CD14-positive monocyte (primary cell): ENCODE data around the gene XRN1. TPM values are rescaled to one million over a fixed set of nuclear protein-coding genes. Genes with fewer than 3 reads are reported as not detected.
A peak's percentile ranks its signal among the peaks of the same experiment; 100 is the strongest.

Source experiments
- DNase-seq, 3 donors: peaks; one replicate each; pipeline ENCODE4 v3.0.0-alpha.2; 2011 to 2022
- H2AFZ ChIP-seq: 2 replicates; pipeline ENCODE4 v1.6.0; 2012; ENCODE audit warnings: mild to moderate bottlenecking, low read depth, low read length, inconsistent platforms; ENCODE audit not compliant: insufficient read depth, poor library complexity, severe bottlenecking
- H3K27ac ChIP-seq, 2 donors: 1 replicate in 1 of 2; 2 replicates in 1 of 2; pipeline ENCODE4 v1.5.1; 2012 to 2013; ENCODE audit warnings: low read length in 2 of 2, control low read depth in 1 of 2, inconsistent platforms in 1 of 2, low read depth in 1 of 2, mild to moderate bottlenecking in 1 of 2
- H3K27me3 ChIP-seq, 2 donors: one replicate each; pipeline versions ENCODE4 v1.6.0 to v1.6.1; 2011 to 2013; ENCODE audit warnings: low read length in 2 of 2; ENCODE audit not compliant: control insufficient read depth in 2 of 2, insufficient read depth in 2 of 2
- H3K36me3 ChIP-seq, 2 donors: replicated peaks in 1 of 2; 1 replicate in 1 of 2; 2 replicates in 1 of 2; pipeline versions ENCODE4 v1.5.1 to v1.6.1; 2012 to 2013; ENCODE audit warnings: low read length in 2 of 2, control low read depth in 1 of 2, inconsistent platforms in 1 of 2, mild to moderate bottlenecking in 1 of 2; ENCODE audit not compliant: insufficient read depth in 2 of 2, control insufficient read depth in 1 of 2
- H3K4me1 ChIP-seq, 2 donors: 1 replicate in 1 of 2; 2 replicates in 1 of 2; pipeline versions ENCODE4 v1.5.1 to v1.6.1; 2012 to 2013; ENCODE audit warnings: low read length in 2 of 2, control low read depth in 1 of 2, inconsistent platforms in 1 of 2, mild to moderate bottlenecking in 1 of 2, moderate library complexity in 1 of 2; ENCODE audit not compliant: insufficient read depth in 2 of 2, control insufficient read depth in 1 of 2
- H3K4me2 ChIP-seq: replicated peaks from 2 replicates; pipeline ENCODE3; 2012; ENCODE audit warnings: low read length, moderate library complexity, mild to moderate bottlenecking; ENCODE audit not compliant: poor library complexity, severe bottlenecking; ENCODE audit errors: extremely low read depth
- H3K4me3 ChIP-seq, 3 experiments: fragments of 200-600 bp in 1 of 3; sonication (generic) in 1 of 3; replicated peaks in 1 of 3; 1 replicate in 2 of 3; 2 replicates in 1 of 3; pipeline ENCODE4 v1.5.1; 2011 to 2013; ENCODE audit warnings: low read length in 3 of 3, mild to moderate bottlenecking in 3 of 3, control low read depth in 2 of 3, low read depth in 2 of 3, inconsistent platforms in 1 of 3, moderate library complexity in 1 of 3
- H3K79me2 ChIP-seq: 2 replicates; pipeline ENCODE4 v1.6.0; 2012; ENCODE audit warnings: mild to moderate bottlenecking, control low read depth, inconsistent platforms, low read length, moderate library complexity; ENCODE audit not compliant: insufficient read depth
- H3K9ac ChIP-seq: 2 replicates; pipeline ENCODE4 v1.6.0; 2017; ENCODE audit warnings: low read length, mild to moderate bottlenecking; ENCODE audit not compliant: insufficient read depth, poor library complexity, severe bottlenecking
- H3K9me3 ChIP-seq, 2 donors: replicated peaks in 1 of 2; 1 replicate in 1 of 2; 2 replicates in 1 of 2; pipeline versions ENCODE4 v1.5.1 to v1.6.1; 2012 to 2013; ENCODE audit warnings: low read length in 2 of 2, control low read depth in 1 of 2; ENCODE audit not compliant: control insufficient read depth in 1 of 2, insufficient read depth in 1 of 2
- H4K20me1 ChIP-seq: 2 replicates; pipeline ENCODE4 v1.6.0; 2012; ENCODE audit warnings: mild to moderate bottlenecking, low read length, control low read depth, moderate library complexity; ENCODE audit not compliant: insufficient read depth
- H3K27ac Mint-ChIP-seq, 7 donors: one replicate each; pipeline ENCODE4 v1.8.0; 2020; ENCODE audit warnings: mild to moderate bottlenecking in 7 of 7, mixed read lengths in 7 of 7, moderate library complexity in 6 of 7, inconsistent platforms in 2 of 7
- H3K27me3 Mint-ChIP-seq, 3 donors: one replicate each; pipeline ENCODE4 v1.8.0; 2021 to 2022; ENCODE audit warnings: low read depth in 3 of 3, mild to moderate bottlenecking in 3 of 3, mixed read lengths in 3 of 3, moderate library complexity in 3 of 3, inconsistent platforms in 1 of 3
- H3K36me3 Mint-ChIP-seq, 2 donors: one replicate each; pipeline ENCODE4 v1.8.0; 2020; ENCODE audit warnings: mixed read lengths in 2 of 2, inconsistent platforms in 1 of 2, mild to moderate bottlenecking in 1 of 2
- H3K4me1 Mint-ChIP-seq: one replicate; pipeline ENCODE4 v1.8.0; 2020; ENCODE audit warnings: mild to moderate bottlenecking, mixed read lengths
- H3K4me3 Mint-ChIP-seq, 2 donors: one replicate each; pipeline ENCODE4 v1.8.0; 2020; ENCODE audit warnings: mild to moderate bottlenecking in 2 of 2, mixed read lengths in 2 of 2, moderate library complexity in 1 of 2
- H3K9me3 Mint-ChIP-seq, 7 donors: one replicate each; pipeline ENCODE4 v1.8.0; 2020 to 2022; ENCODE audit warnings: mixed read lengths in 7 of 7, mild to moderate bottlenecking in 6 of 7, moderate library complexity in 6 of 7, inconsistent platforms in 2 of 7
- CTCF ChIP-seq: fragments of 200-600 bp; IDR thresholded peaks from one replicate; pipeline ENCODE4 v1.8.0; 2022; ENCODE audit warnings: antibody characterized with exemption, mild to moderate bottlenecking
- WGBS: methylation state at CpG from one replicate; pipeline ENCODE4 v1.1.5; 2013; ENCODE audit warnings: missing lambda C conversion rate; ENCODE audit not compliant: insufficient coverage; 5-methylcytosine and 5-hydroxymethylcytosine counted together
- intact Hi-C, 2 donors: fragments of 100-400 bp; cut with micrococcal nuclease; formaldehyde crosslinking; loops; one replicate each; pipeline versions ENCODE4 v1.15.0 to v1.15.1; 2023
- polyA plus RNA-seq, 3 donors: library from polyadenylated mRNA; depleted of rRNA in 1 of 3; unstranded in 2 of 3; stranded (reverse) in 1 of 3; fragments of 300-500 nt in 2 of 3; fragments of >200 nt in 1 of 3; fragmentation: Illumina TruSeq in 2 of 3; gene quantifications; 1 replicate in 2 of 3; 2 replicates in 1 of 3; pipeline ENCODE4 v1.2.3, GENCODE V29; 2012 to 2021

The XRN1 gene
- polyA plus RNA-seq, 3 donors: 8.6 to 47.9 (median 24.3) TPM

- no CpG with 5 or more reads among the region's 1 CpG for WGBS
- no peak overlapping the region for H3K4me2 ChIP-seq
- no peak overlapping the region for H2AFZ ChIP-seq
- peak overlapping the region in 1 of 2 donors; percentile 78 for H3K27ac ChIP-seq
- H3K36me3 ChIP-seq: no peaks in the 10 kb centered on the region
- H3K4me3 ChIP-seq: no peak overlapping the region
- Mint-ChIP-seq H3K27ac (peak overlapping the region in 6 of 7 donors; percentile 73 to 97 (median 91)), H3K27me3 (peaks cover 0 to 2% (median 0%) of the 10 kb centered on the region in 3 donors), H3K9me3 (peaks cover 0 to 3% (median 0%) of the 10 kb centered on the region in 7 donors), H3K36me3 (no peaks in the 10 kb centered on the region), H3K4me3 (no peak overlapping the region), H3K4me1 (peaks cover 30% of the 10 kb centered on the region)
- intact Hi-C loops: loop anchor here in 1 of 2 donors (10.0 kb wide), 1 partner anchor 45 kb away; the partner anchor contains the start of gene GK5
- no peak overlapping the region for H3K9ac ChIP-seq
- no peaks in the 10 kb centered on the region for H3K9me3 ChIP-seq
- no peaks in the 10 kb centered on the region for H3K79me2 ChIP-seq
- no peak for TF ChIP-seq CTCF
- H4K20me1 ChIP-seq: no peaks in the 10 kb centered on the region
- H3K4me1 ChIP-seq: peaks cover 15 to 36% of the 10 kb centered on the region in 2 donors
- DNase-seq: peak in 1 of 3 donors; percentile 29
- H3K27me3 ChIP-seq: no peaks in the 10 kb centered on the region
Observed at GRCh38 chr3:142269767-142270166, 178.1 kb downstream of the XRN1 start.

GRCh38 chr3:142268426-142268825 is 179.4 kb downstream of the XRN1 start:
- H3K4me3 Mint-ChIP-seq: no peak overlapping the region
- Histone ChIP-seq H3K4me1 (peaks cover 15 to 30% of the 10 kb centered on the region in 2 donors), H3K27ac (no peak overlapping the region), H3K9me3 (no peaks in the 10 kb centered on the region), H4K20me1 (no peaks in the 10 kb centered on the region), H3K4me3 (no peak overlapping the region), H3K27me3 (no peaks in the 10 kb centered on the region), H3K9ac (no peak overlapping the region), H2AFZ (no peak overlapping the region), H3K79me2 (no peaks in the 10 kb centered on the region), H3K4me2 (no peak overlapping the region), H3K36me3 (no peaks in the 10 kb centered on the region)
- peak overlapping the region in 1 of 7 donors; percentile 38 for H3K27ac Mint-ChIP-seq
- WGBS: 100% methylated on average over 3 of the region's 4 CpGs
- intact Hi-C loops: no loop called here
- no peak for TF ChIP-seq CTCF
- DNase-seq: no peak
- peaks cover 24% of the 10 kb centered on the region for H3K4me1 Mint-ChIP-seq
- no peaks in the 10 kb centered on the region for H3K36me3 Mint-ChIP-seq
- H3K9me3 Mint-ChIP-seq: peaks cover 0 to 6% (median 0%) of the 10 kb centered on the region in 7 donors
- H3K27me3 Mint-ChIP-seq: peaks cover 0 to 2% (median 0%) of the 10 kb centered on the region in 3 donors
